Activated CD4-positive, alpha-beta T cell treated with anti-CD3 and anti-CD28 coated beads for 4 hours (primary cell): ENCODE data around the gene CCDC78.
"Not testable (repeated sequence)": the region's sequence is repeated elsewhere in the genome, so short reads cannot be mapped to it uniquely, and the experiment has no call there.

ENCODE experiments used
- DNase-seq, 2 donors: peaks; one replicate each; pipeline ENCODE4 v3.0.0-alpha.2; 2020

The CCDC78 gene

GRCh38 chr16:760545-761343 lies 34.5 kb upstream of the CCDC78 start, which contains the start of gene MSLN:
MSLN (plus strand) TSS chr16:760734; CDS start chr16:762681, 1,947 bp downstream.
- no peak for DNase-seq

GRCh38 chr16:760065-760464 lies 33.8 kb upstream of the CCDC78 start:
- DNase-seq: no peak

- DNase-seq: no peak
Observed at GRCh38 chr16:759110-759910, 33.1 kb upstream of the CCDC78 start.

GRCh38 chr16:756428-756827 lies 30.2 kb upstream of the CCDC78 start:
- no peak for DNase-seq

- no peak for DNase-seq
Observed at GRCh38 chr16:754656-755055, 28.4 kb upstream of the CCDC78 start.

- DNase-seq: not testable (repeated sequence)
Observed at GRCh38 chr16:754121-754607, 27.9 kb upstream of the CCDC78 start.

- DNase-seq: no peak
Observed at GRCh38 chr16:752007-752312, 25.7 kb upstream of the CCDC78 start.

- no peak for DNase-seq
Observed at GRCh38 chr16:751152-752006, 25.1 kb upstream of the CCDC78 start.

GRCh38 chr16:750485-750884 lies 24.2 kb upstream of the CCDC78 start:
- no peak for DNase-seq

GRCh38 chr16:749010-749409 lies 22.8 kb upstream of the CCDC78 start:
- DNase-seq: no peak

GRCh38 chr16:747978-748746 lies 21.9 kb upstream of the CCDC78 start:
- DNase-seq: no peak

- no peak for DNase-seq
Observed at GRCh38 chr16:746637-747036, 20.4 kb upstream of the CCDC78 start.

- DNase-seq: no peak
Observed at GRCh38 chr16:745739-746138, 19.5 kb upstream of the CCDC78 start.

- no peak for DNase-seq
Observed at GRCh38 chr16:743794-744500, 17.7 kb upstream of the CCDC78 start.

GRCh38 chr16:742894-743293 lies 16.7 kb upstream of the CCDC78 start:
- DNase-seq: not testable (repeated sequence)

- no peak for DNase-seq
Observed at GRCh38 chr16:741986-742629, 15.9 kb upstream of the CCDC78 start.

GRCh38 chr16:740764-741505 lies 14.7 kb upstream of the CCDC78 start, which contains the start of gene CIAO3:
CIAO3 (minus strand) TSS chr16:740997; CDS start chr16:740985, 12 bp downstream.
- peak; percentile 88 to 92 for DNase-seq

GRCh38 chr16:740459-740763 lies 14.2 kb upstream of the CCDC78 start:
- DNase-seq: no peak

GRCh38 chr16:739560-740458 lies 13.6 kb upstream of the CCDC78 start:
- no peak for DNase-seq
